ENCODE measurements around the gene RALB.

Gene RALB

DNA sequence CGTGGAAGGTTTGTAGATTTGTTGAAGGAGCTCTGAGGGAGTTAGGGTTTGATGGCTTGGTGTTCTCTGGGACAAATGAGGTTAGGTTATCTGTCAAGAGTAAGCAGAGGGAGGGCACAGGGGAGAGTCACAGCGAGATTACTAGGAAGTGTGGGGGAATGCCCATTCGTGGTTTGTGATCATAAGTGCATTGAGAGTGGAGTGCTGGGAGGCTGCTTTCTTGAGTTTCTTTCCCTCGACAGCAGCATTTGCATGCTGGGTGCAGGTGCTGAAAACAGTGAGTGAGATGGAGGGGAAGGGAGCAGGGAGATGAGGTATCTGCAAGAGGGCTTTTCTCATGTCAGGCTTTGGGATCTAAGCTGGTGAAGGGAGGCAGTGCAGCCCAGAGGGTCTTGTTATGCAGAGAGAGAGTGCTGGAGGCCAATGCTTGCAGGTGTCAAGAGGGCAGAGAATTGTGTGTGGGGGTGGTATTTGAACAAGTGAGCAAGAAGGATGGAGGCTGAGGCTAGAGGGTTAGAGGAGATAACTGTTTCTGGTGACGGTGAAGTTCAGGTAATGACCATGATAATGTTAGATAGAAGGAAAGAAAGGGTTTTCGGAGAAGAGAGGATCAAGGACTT is 8.8 kb downstream of the RALB start:
- in situ Hi-C loops (cut with MboI; ENCODE audit: low sequenced_read_pairs), result no loop called here

DNA sequence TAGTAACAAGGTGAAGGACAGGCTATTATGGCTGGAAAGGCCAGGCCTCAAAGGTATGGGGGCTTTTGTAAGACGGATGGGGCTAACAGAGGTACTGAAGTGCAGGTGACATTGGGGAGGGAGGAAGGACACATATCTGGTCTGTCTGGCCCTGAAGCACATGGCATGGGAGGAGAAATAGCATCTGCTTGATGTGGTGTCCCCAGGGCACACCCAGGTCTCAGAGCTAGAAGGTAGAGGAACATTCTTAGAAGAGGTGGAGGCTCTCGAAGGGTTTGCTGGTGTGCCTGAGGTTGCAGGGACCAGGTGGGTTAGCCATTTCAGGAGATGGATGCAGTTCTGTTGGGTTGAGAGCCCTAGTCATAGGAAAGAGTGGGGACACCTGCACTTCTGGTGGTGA is 9.5 kb downstream of the RALB start:
- in situ Hi-C loops (cut with MboI; ENCODE audit: low sequenced_read_pairs), result no loop called here

DNA sequence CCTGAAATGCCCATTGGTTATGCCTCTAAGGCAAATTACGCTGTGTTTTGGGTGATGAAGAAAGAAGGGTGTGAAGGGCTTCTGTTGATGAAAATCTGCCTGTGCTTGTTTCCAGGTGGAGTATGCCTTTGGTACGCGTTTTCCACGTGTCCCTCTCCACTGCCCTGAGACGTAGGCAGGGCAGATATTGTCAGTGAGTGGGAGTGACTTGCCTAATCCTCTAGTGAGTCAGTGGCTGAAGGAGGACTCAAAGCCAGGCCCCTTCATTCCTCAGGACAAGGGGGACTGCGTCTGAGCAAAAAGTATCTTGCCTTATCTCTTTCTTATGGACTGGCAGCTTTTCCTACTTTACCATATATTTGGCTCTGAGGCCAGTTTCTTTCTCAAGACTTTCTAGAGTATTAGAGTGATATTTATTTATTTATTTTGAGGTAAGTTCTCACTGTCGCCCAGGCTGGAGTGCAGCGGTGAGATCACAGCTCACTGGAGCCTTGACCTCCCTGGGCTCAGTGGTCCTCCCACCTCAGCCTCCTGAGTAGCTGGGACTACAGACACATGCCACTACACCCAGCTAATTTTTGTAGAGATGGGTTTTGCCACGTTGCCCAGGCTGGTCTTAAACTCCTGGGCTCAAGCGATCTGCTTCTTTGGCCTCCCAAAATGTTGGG is 10.2 kb downstream of the RALB start:
- in situ Hi-C loops (cut with MboI; ENCODE audit: low sequenced_read_pairs), result no loop called here

DNA sequence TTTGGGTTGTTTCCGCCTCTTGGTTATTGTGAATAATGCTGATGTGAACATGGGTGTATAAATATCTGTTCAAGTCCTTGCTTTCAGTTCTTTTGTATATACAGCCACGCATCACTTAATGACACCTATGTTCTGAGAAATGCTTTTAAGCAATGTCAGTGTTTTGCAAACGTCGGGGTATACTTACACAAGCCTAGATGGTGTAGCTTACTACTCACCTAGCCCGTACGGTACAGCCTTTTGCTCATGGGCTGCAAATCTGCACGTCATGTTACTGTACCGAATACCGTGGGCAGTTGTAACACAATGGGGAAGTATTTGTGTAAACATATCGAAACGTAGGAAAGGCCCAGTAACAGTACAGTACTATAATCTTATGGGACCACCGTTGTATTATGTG is 12.4 kb downstream of the RALB start:
- in situ Hi-C loops (cut with MboI; ENCODE audit: low sequenced_read_pairs), result no loop called here

DNA sequence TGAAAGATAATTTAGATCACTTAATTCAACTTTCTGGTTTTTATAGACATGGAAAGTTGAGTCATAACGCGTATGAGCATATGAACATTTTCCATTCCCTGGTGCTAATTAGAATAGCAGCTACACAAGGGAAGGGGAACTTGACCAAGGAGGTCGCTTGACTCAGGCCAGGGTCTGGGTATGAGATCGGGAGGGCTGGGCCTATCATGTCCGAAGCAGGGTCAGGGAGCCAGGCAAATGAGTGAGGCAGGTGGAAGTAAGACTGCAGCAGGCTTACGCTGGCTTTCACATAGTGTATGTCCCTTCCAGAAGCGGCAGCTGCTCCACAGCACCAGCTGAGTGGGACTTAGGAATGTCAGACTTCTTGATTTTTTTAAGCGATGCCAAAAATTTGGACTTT is 14.7 kb downstream of the RALB start:
- in situ Hi-C loops (cut with MboI; ENCODE audit: low sequenced_read_pairs), result no loop called here

DNA sequence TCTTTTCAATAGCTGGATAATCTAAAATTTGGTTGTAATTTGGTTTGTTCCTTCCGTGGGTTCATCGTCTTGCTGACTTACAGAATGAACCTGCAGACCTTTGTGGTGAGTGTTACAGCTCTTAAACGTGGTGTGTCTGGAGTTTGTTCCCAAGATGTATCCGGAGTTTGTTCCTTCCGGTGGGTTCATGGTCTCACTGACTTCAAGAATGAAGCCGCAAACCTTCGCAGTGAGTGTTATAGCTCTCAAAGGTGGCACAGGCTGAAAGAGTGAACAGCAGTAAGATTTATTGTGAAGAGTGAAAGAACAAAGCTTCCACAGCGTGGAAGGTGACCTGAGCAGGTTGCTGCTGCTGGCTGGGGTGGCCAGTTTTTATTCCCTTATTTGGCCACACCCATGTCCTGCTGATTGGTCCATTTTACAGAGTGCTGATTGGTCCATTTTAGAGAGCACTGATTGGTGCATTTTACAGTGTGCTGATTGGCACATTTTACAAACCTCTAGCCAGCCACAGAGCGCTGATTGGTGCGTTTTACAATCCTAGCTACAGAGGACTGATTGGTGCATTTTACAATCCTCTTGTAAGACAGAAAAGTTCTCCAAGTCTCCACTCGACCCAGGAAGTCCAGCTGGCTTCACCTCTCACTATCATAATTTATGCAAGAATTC is 16.6 kb downstream of the RALB start:
- in situ Hi-C loops (cut with MboI; ENCODE audit: low sequenced_read_pairs), result no loop called here

DNA sequence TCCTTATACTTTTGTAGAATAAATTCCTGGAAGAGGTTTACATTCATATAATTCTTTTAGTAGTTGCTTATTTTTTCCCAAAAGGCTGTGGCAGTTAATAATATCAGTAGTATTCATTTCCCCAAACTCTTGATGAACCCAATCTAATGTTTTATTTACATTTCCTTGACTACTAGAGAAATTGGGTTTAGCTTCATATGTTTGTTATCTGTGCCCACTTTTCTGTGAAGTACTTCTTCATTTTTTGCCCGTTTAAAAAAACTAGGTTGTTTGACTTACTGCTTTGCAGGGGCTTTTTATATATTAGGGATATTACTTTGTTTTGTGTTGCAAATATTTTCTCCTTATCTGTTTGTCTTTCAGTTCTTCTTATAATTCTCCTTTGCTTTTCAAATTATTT is 17.2 kb downstream of the RALB start:
- in situ Hi-C loops (cut with MboI; ENCODE audit: low sequenced_read_pairs), result no loop called here

DNA sequence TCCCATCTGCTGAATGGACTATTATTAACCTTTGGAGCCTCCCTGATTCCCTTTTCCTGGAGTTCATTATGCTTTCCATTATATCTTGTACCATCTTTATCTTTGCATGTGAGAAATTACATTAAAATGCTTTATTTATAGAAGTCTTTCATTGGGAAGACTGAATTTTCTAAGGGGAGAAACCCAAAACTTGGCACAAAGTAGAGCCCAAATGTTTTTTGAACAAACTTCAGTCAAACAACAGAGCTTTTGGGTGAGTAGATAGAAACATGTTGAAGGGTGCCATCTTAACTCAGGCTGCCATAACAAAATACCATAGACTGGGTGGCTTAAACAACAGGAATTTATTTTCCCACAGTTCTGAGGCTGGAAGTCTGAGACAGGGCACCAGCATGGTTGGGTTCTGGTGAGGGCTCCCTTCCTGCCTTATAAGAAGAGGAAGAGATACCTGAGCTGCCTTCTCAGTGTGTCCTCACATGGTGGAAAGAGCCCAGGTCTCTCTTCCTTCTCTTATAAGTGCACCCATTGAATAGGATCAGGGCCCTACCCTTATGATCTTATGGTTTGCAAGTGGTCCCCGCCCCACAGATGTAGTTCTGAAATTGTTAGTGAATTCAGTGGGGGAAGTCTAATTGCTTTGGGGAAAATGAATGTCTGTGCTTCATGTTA is 19.2 kb downstream of the RALB start:
- in situ Hi-C loops (cut with MboI; ENCODE audit: low sequenced_read_pairs), result no loop called here

DNA sequence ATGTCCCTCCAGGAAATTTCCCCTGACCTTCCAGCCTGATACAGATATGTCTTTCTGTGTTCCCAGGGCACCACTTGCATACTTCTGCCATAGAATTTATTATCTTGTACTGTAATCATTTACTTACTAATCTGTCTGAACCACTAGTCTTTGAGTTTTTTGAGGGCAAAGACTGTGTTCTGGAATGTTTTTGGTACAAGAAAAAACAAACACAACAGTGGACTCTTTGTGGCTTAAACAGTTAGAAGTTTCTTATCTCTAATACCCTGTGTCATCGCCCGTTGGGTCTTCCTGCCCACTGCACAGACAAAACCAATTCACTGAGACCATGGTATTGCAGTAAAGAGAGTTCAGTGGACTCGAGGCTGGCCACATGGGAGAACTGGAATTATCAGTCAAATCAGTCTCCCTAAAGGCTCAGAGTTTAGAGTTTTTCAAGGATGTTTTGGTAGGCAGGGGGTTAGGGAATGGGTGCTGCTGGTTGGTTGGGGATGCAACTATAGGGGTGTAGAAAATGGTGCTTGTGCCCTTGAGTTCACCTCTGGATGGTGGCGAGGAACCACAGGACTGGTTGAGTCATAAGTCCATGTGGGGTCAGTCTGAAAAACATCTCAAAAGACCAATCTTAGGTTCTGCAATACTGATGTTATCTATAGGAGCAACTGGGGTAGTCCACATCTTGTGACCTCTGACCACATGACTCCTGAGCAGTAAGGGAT is 20.3 kb downstream of the RALB start:
- in situ Hi-C loops (cut with MboI; ENCODE audit: low sequenced_read_pairs), result no loop called here

DNA sequence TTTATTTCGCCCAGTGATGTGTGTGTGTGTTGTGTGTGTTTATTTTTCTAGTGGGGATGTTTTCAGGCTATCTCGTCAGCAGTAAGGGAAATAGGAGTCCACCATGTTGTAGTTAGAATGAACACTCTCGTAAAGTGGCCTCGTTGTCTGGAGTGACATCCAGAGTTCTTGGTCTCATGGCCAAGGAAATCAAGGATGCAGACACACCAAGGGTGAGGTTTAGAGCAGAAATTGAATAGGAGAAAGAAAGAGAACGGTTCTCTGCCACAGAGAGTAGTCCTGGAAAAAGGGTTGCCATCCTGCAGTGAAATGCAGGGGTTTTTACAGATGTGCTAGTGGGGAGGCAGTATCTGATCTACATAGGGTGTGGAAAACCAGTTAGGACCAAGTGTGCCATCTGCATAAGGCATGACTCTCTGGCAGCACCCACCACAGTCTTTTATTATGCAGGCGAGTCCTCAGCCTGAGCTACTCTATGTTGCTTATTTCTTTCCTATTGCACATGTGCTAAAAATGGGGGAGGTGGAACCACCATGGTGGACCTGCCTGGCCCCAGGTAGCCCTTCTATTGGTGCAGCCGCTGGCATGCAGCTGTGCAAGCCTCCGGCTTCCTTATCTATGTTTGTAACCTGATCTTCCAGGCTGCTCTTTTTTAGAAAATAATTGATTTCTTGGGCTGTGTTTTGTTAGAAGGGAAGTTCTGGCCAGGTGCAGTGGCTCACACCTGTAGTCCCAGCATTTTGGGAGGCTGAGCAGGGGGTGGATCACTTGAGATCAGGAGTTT is 23.2 kb downstream of the RALB start:
- in situ Hi-C loops (cut with MboI; ENCODE audit: low sequenced_read_pairs), result no loop called here

DNA sequence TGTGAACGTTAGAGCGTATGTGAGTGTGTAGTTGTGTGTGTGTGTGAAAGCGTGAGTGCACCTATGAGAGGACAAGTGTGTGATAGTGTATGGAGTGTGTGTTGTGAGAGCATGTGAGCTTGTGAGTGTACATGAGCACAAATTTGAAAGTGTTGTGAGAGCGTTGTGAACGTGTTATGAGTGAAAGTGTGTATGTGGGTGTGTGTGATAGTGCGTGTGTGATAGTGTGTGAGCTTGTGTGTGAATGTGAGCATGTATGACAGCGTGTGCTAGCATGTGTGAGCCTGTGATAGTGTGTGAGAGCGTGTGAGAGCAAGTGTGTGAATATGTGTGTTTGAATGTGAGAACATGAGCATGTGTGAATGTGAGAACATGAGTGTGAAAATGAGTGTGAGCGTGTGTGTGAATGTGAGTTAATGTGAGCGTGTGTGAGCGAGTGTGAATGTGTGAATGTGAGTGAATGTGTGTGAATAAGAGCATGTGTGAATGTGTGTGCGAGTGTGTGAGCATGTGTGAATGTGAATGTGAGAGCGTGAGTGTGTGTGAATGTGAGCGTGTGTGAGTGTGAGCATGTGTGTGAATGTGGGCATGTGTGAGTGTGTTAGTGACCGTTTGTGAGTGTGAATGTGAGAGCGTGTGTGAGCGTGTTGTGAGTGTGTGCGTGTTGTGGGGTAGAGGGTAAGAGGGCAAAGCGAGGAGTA is 25.0 kb downstream of the RALB start:
- in situ Hi-C loops (cut with MboI; ENCODE audit: low sequenced_read_pairs), result no loop called here

DNA sequence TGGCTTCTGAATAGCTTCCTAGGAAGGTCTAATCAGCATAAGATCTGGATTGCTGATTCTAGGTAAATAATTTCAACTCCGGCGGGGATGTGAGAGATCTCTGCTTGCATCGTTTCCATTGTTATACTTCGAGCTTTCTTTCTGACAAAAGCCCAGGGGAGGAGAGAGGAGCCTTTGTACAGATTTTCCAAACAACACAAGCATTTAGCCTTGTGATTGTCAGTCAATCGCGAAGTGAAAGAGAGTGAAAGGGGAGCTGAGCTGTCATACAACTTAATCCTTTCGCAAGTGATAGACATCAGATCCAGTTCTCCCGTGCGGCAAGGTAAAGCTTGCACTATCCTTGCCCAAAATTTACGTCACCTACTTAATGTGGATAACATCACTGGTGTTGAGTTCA is 26.2 kb downstream of the RALB start:
- in situ Hi-C loops (cut with MboI; ENCODE audit: low sequenced_read_pairs), result no loop called here

DNA sequence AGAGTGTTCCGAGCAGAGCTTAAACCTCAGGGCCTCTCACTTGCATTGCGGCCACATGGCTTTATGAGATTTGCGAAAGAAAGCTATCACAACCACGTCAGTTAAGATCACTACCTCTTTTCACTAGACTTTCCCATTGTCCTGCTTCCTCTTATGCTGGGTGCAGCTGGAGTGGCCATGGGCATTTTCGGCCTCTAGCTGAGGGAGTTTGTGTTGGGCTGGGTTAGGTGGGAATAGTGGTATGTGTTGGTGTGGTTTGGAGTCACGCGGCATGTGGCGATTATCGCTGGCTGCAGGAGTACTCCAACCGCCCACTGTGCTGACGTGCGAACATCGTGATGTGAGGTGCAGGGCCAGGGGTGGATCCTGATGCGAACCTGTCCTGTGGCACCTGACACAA is 27.1 kb downstream of the RALB start:
- in situ Hi-C loops (cut with MboI; ENCODE audit: low sequenced_read_pairs), result no loop called here

DNA sequence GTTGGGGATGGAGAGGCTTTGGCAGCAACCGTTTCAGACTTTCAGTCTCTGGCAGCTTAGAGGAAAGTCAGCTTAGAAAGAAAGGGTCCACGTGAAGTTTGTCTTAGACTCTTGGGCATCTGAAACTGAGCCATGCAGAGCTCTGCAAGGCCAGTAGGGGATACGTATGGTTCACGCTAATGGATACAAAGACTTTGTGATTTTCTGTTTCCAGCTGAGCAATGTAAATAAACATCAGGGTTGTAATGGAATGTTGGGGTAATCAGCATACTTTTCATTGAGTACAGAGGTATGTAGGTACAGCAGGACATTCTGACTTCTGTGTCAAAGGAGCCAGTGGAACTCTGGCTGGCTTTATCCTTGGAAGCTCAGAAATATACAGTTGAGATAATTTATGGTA is 31.0 kb downstream of the RALB start:
- in situ Hi-C loops (cut with MboI; ENCODE audit: low sequenced_read_pairs), result no loop called here

DNA sequence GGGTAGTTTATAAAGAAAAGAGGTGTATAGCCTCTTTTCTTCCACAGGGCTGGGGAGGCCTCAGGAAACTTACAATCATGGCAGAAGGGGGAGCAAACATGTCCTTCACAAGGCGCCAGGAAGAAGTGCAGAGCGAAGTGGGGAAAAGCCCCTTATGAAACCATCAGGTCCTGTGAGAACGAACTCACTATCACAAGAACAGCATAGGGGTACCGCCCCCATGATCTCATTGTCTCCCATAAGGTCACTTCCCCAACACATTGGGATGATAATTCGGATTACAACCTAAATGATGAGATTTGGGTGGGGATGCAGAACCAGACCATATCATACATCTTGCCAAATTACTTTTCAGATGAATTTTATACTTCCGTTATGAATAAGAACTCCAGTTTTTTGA is 32.4 kb downstream of the RALB start:
- in situ Hi-C loops (cut with MboI; ENCODE audit: low sequenced_read_pairs), result no loop called here

DNA sequence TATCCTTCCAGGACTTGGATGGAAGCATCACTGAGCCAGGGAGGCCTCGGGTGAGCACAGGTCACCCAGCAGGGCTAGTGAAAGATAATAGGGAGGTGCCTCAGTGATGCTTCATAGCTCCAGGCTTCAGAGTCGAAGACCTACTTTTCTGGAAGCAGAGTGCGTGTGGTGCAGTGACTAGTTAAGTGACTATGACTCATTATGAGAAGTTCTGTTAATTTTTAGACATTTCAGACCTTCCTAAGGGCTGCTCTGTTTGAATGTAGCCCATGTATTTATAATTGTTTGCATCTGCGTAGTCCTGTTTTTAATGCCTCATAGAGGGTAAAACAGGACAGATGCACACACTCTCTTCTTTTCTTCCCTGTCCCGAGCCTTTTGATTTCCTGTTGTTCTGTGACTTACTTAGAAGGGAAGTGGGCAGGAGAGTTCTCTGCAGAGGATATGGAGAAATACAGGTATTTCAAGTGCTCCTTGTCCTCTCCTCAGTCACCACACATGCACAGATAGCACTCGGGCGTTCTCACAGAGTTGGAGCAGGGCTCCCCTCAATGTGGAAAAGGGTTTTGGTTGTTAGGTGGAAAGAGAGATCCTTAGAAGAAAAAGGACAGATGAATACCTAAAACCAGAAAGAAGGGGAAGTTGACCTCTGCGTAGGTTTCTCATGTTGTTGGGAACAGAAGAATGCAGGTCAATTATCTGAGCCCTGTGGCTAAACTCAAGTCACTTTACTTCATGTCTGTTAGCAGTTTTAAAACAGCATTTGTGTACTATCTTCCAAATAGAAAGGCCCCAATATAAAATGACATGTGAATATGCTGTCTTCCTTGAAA is 34.7 kb downstream of the RALB start:
- in situ Hi-C loops (cut with MboI; ENCODE audit: low sequenced_read_pairs), result no loop called here

DNA sequence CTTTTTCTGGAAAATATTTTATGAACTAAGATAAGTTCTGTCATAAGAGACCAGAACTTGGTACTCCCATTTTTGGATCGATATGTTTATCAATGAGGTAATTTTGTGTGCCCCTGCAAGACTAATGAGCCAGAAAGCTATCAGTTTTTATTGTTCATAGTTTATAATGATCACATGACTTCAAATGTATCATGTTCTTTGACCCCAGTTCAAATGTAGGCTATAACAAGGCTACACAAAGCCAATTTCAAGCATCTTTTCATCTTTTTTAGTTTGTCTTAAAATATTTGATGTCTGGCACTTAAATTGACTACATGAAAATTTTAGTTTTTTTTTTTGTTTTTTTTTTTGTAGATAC is 35.3 kb downstream of the RALB start:
- in situ Hi-C loops (cut with MboI; ENCODE audit: low sequenced_read_pairs), result no loop called here

DNA sequence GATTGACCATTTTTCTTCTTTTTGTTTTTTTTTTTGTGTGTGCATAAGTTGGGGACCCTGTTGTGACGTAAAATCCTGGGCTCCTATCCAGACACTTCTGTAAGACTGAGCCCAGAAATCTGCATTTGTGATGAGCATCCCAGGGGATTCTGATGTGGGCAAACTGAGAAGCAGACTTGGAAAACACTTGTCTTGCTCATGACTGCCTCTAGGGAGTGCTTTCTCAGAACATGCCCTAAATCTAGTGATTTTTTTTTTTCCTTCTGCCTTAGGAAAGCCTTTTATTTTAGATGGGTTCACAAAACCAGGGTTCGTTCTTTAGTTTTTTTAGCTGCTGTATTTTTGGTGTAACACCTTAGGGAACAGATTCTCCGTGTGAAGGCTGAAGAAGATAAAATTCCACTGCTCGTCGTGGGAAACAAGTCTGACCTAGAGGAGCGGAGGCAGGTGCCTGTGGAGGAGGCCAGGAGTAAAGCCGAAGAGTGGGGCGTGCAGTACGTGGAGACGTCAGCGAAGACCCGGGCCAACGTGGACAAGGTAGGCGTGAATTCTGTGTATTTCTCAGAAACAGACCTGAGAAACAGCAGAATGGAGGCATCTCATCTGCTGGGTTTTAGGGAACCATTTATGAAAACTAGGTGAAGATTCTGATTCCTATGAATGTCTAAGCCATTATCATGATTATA is 36.7 kb downstream of the RALB start:
- in situ Hi-C loops (cut with MboI; ENCODE audit: low sequenced_read_pairs), result no loop called here

DNA sequence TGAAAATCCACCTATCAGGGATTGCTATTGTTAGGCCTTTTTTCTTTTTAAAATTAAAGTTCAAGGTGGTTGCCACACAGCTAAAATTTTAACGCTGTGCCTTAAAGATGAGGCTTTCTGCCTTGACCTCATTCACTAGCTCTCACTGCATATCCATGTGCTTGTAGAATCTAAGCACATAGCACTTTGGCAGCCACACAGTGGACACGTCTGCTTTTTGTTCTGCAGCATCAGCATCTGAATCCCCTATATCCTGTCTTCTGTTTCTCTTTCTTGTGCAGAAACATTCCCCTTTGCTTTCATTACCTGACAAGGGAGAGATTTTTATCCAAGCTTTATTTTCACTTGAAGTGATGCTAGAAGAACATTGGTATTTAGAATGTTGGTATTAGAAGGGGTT is 38.1 kb downstream of the RALB start:
- in situ Hi-C loops (cut with MboI; ENCODE audit: low sequenced_read_pairs), result no loop called here
